GM23248 (cell line): ENCODE results near the gene KDM4F. TPM values are rescaled to one million over a fixed set of nuclear protein-coding genes. Genes with fewer than 3 reads are reported as not detected.

Experiments used
- DNase-seq: peaks from one replicate; pipeline ENCODE4 v3.0.0-alpha.2; 2015
- H2AFZ ChIP-seq: fragments of 200-600 bp; sonication (generic); 2 replicates; pipeline ENCODE4 v1.6.1; 2016; ENCODE audit warnings: antibody characterized with exemption
- H3F3A ChIP-seq: fragments of 200-600 bp; sonication (generic); 2 replicates; pipeline ENCODE4 v1.6.1; 2016; ENCODE audit warnings: mild to moderate bottlenecking, antibody characterized with exemption, mixed run types; ENCODE audit not compliant: insufficient read depth
- H3K27ac ChIP-seq: fragments of 200-600 bp; sonication (generic); 2 replicates; pipeline ENCODE4 v1.5.1; 2016; ENCODE audit warnings: mild to moderate bottlenecking
- H3K27me3 ChIP-seq: fragments of 200-600 bp; sonication (generic); replicated peaks from 2 replicates; pipeline ENCODE4 v1.6.1; 2016; ENCODE audit warnings: mild to moderate bottlenecking; ENCODE audit not compliant: insufficient read depth
- H3K36me3 ChIP-seq: fragments of 200-600 bp; sonication (generic); 2 replicates; pipeline ENCODE4 v1.6.1; 2016; ENCODE audit warnings: low read depth, mild to moderate bottlenecking
- H3K4me1 ChIP-seq: fragments of 200-600 bp; sonication (generic); 2 replicates; pipeline ENCODE4 v1.6.1; 2016; ENCODE audit warnings: mild to moderate bottlenecking; ENCODE audit not compliant: insufficient read depth
- H3K4me2 ChIP-seq: fragments of 200-600 bp; sonication (generic); one replicate; pipeline ENCODE4 v1.6.1; 2016; ENCODE audit warnings: mild to moderate bottlenecking; ENCODE audit not compliant: unreplicated experiment
- H3K4me3 ChIP-seq: fragments of 200-600 bp; sonication (generic); 2 replicates; pipeline ENCODE4 v1.5.1; 2016; ENCODE audit warnings: mild to moderate bottlenecking
- H3K79me2 ChIP-seq: fragments of 200-600 bp; sonication (generic); 2 replicates; pipeline ENCODE4 v1.6.1; 2016; ENCODE audit warnings: mild to moderate bottlenecking; ENCODE audit not compliant: insufficient read depth
- H3K9ac ChIP-seq: fragments of 200-600 bp; sonication (generic); 2 replicates; pipeline ENCODE4 v1.6.1; 2016; ENCODE audit warnings: mild to moderate bottlenecking
- H3K9me2 ChIP-seq: fragments of 200-600 bp; sonication (generic); 2 replicates; pipeline ENCODE4 v1.6.1; 2016; ENCODE audit warnings: mixed run types, mild to moderate bottlenecking, moderate library complexity; ENCODE audit not compliant: insufficient read depth
- H3K9me3 ChIP-seq: fragments of 200-600 bp; sonication (generic); one replicate; pipeline ENCODE4 v1.6.1; 2017; ENCODE audit warnings: low read depth
- H4K20me1 ChIP-seq: fragments of 200-600 bp; sonication (generic); 2 replicates; pipeline ENCODE4 v1.6.0; 2016; ENCODE audit not compliant: insufficient read depth
- EZH2 ChIP-seq: fragments of 200-600 bp; sonication (generic); IDR thresholded peaks from 2 replicates; pipeline ENCODE4 v1.6.1; 2018; ENCODE audit warnings: antibody characterized with exemption, mild to moderate bottlenecking; ENCODE audit not compliant: insufficient read depth, poor library complexity, severe bottlenecking
- EZH2phosphoT487 ChIP-seq: fragments of 200-600 bp; sonication (generic); IDR thresholded peaks from 2 replicates; pipeline ENCODE4 v1.6.1; 2018; ENCODE audit warnings: antibody characterized with exemption, moderate library complexity, mild to moderate bottlenecking, low read depth; ENCODE audit not compliant: insufficient read depth
- WGBS, 2 experiments: methylation state at CpG; one replicate each; pipeline ENCODE4 v1.1.6; 2015 to 2017; ENCODE audit warnings: low lambda C conversion rate in 2 of 2, low coverage in 1 of 2; ENCODE audit errors: missing lambda C conversion rate in 2 of 2; 5-methylcytosine and 5-hydroxymethylcytosine counted together
- in situ Hi-C: fragments of 300-500 bp; cut with MboI; formaldehyde crosslinking; loops from 2 replicates; pipeline ENCODE4 v1.15.0; 2020
- polyA plus RNA-seq: library from polyadenylated mRNA; unstranded; fragments of >200 nt; fragmentation: Nextera tagmentation; extraction: Ambion mirVana; gene quantifications from 2 replicates; pipeline ENCODE4 v1.2.1, GENCODE V29; 2016
- total RNA-seq: library from RNA; depleted of rRNA; stranded (reverse); fragments of >200 nt; shearing (Covaris generic); gene quantifications from 2 replicates; pipeline ENCODE4 v1.2.3, GENCODE V29; 2014

The KDM4F gene
- total and polyA plus RNA-seq, 2 experiments from 2014 or later = not detected

- Histone ChIP-seq H3K9me3 (no peaks in the 10 kb centered on the region), H2AFZ (no peak overlapping the region), H3K4me2 (no peak overlapping the region), H3K9ac (no peak overlapping the region), H4K20me1 (no peaks in the 10 kb centered on the region), H3K27me3 (peaks cover 49% of the 10 kb centered on the region), H3K36me3 (no peaks in the 10 kb centered on the region), H3F3A (no peaks in the 10 kb centered on the region), H3K9me2 (no peaks in the 10 kb centered on the region), H3K4me3 (no peak overlapping the region), H3K27ac (no peak overlapping the region), H3K4me1 (no peaks in the 10 kb centered on the region), H3K79me2 (no peaks in the 10 kb centered on the region)
- no peak for TF ChIP-seq EZH2
- no peak for TF ChIP-seq EZH2phosphoT487
- WGBS, 2 experiments = 54 to 55% methylated on average over 4 of the region's 4 CpGs
- in situ Hi-C loops = no loop called here
- no peak for DNase-seq
Observed at GRCh38 chr11:95044010-95044409, 5.2 kb upstream of the KDM4F start.

- Histone ChIP-seq H3K36me3 (no peaks in the 10 kb centered on the region), H3K4me3 (no peak overlapping the region), H3F3A (no peaks in the 10 kb centered on the region), H3K4me2 (no peak overlapping the region), H3K9ac (no peak overlapping the region), H3K9me3 (no peaks in the 10 kb centered on the region), H3K4me1 (no peaks in the 10 kb centered on the region), H4K20me1 (no peaks in the 10 kb centered on the region), H3K9me2 (no peaks in the 10 kb centered on the region), H3K27ac (no peak overlapping the region), H3K79me2 (no peaks in the 10 kb centered on the region), H2AFZ (no peak overlapping the region), H3K27me3 (peaks cover 50% of the 10 kb centered on the region)
- in situ Hi-C loops = no loop called here
- DNase-seq = no peak
- TF ChIP-seq EZH2 (no peak), EZH2phosphoT487 (no peak)
Observed at GRCh38 chr11:95045812-95046211, 3.4 kb upstream of the KDM4F start.

- no peak for DNase-seq
- no peak overlapping the region for H3K9ac ChIP-seq
- no peaks in the 10 kb centered on the region for H3K9me2 ChIP-seq
- H2AFZ ChIP-seq = no peak overlapping the region
- no peak overlapping the region for H3K27ac ChIP-seq
- 75 to 79% methylated on average over 21 to 22 of the region's 22 CpGs for WGBS, 2 experiments
- H3K4me2 ChIP-seq = no peak overlapping the region
- H3K36me3 ChIP-seq = no peaks in the 10 kb centered on the region
- TF ChIP-seq EZH2phosphoT487 (no peak), EZH2 (no peak)
- H4K20me1 ChIP-seq = no peaks in the 10 kb centered on the region
- in situ Hi-C loops = no loop called here
- H3K4me3 ChIP-seq = no peak overlapping the region
- H3F3A ChIP-seq = no peaks in the 10 kb centered on the region
- H3K27me3 ChIP-seq = peaks cover 34% of the 10 kb centered on the region
- H3K4me1 ChIP-seq = no peaks in the 10 kb centered on the region
- no peaks in the 10 kb centered on the region for H3K79me2 ChIP-seq
- H3K9me3 ChIP-seq = no peaks in the 10 kb centered on the region
Observed at GRCh38 chr11:95050595-95051202, 1.5 kb downstream of the KDM4F start.

DNA sequence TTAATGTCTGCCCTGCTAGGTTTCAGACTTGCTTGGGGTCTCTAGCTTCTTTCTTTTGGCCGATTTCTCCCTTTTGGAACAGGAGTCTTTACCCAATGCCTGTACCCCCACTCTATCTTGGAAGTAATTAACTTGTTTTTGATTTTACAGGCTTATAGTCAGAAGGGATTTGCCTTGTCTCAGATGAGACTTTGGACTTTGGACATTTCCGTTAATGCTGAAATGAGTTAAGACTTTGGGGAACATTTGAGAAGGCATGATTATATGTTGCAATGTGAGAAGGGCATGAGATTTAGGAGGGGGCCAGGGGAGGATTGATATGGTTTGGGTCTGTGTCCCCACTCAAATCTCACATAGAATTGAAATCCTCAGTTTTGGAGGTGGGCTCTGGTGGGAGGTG lies 5.1 kb downstream of the KDM4F start:
- Histone ChIP-seq H3K79me2 (no peaks in the 10 kb centered on the region), H3K9ac (no peak overlapping the region), H3K36me3 (no peaks in the 10 kb centered on the region), H3K4me2 (no peak overlapping the region), H3K4me1 (no peaks in the 10 kb centered on the region), H3K9me2 (no peaks in the 10 kb centered on the region), H4K20me1 (no peaks in the 10 kb centered on the region), H3K4me3 (no peak overlapping the region), H3K27me3 (peaks cover 19% of the 10 kb centered on the region), H3K27ac (no peak overlapping the region), H3F3A (no peaks in the 10 kb centered on the region), H2AFZ (no peak overlapping the region), H3K9me3 (no peaks in the 10 kb centered on the region)
- in situ Hi-C loops = no loop called here
- TF ChIP-seq EZH2phosphoT487 (no peak), EZH2 (no peak)
- no peak for DNase-seq
- WGBS, 2 experiments = 48 to 49% methylated on average over 2 of the region's 2 CpGs

GRCh38 chr11:95055283-95055897 lies 6.2 kb downstream of the KDM4F start:
- H3K79me2 ChIP-seq = no peaks in the 10 kb centered on the region
- no peaks in the 10 kb centered on the region for H4K20me1 ChIP-seq
- 14 to 27% methylated on average over 2 of the region's 2 CpGs for WGBS, 2 experiments
- no peaks in the 10 kb centered on the region for H3F3A ChIP-seq
- H3K36me3 ChIP-seq = no peaks in the 10 kb centered on the region
- in situ Hi-C loops = no loop called here
- H3K4me2 ChIP-seq = no peak overlapping the region
- no peak overlapping the region for H2AFZ ChIP-seq
- no peaks in the 10 kb centered on the region for H3K4me1 ChIP-seq
- H3K9me3 ChIP-seq = no peaks in the 10 kb centered on the region
- no peak overlapping the region for H3K4me3 ChIP-seq
- no peak overlapping the region for H3K27ac ChIP-seq
- DNase-seq = no peak
- H3K9me2 ChIP-seq = no peaks in the 10 kb centered on the region
- TF ChIP-seq EZH2 = no peak
- TF ChIP-seq EZH2phosphoT487 = no peak
- no peak overlapping the region for H3K9ac ChIP-seq
- peaks cover 19% of the 10 kb centered on the region for H3K27me3 ChIP-seq
